ENCODE data around the gene DCP1A. TPM values are rescaled to one million over a fixed set of nuclear protein-coding genes. Genes with fewer than 3 reads are reported as not detected.
"Not testable (repeated sequence)": the region's sequence is repeated elsewhere in the genome, so short reads cannot be mapped to it uniquely, and the experiment has no call there.

Gene DCP1A
- total RNA-seq, 1 donor from 2014 or later = 10.7 TPM

- DNase-seq (ENCODE audit: low read depth in 2 of 2) = not testable (repeated sequence)
Measured at GRCh38 chr3:53269193-53269592, 78.2 kb downstream of the DCP1A start.

GRCh38 chr3:53267766-53268165 lies 79.6 kb downstream of the DCP1A start:
- DNase-seq (ENCODE audit: low read depth in 2 of 2) = no peak

- DNase-seq (ENCODE audit: low read depth in 2 of 2) = no peak
Measured at GRCh38 chr3:53264718-53265117, 82.6 kb downstream of the DCP1A start.

- DNase-seq (ENCODE audit: low read depth in 2 of 2) = no peak
Measured at GRCh38 chr3:53263907-53264306, 83.4 kb downstream of the DCP1A start.

GRCh38 chr3:53261712-53262111 lies 85.6 kb downstream of the DCP1A start:
- DNase-seq (ENCODE audit: low read depth in 2 of 2) = no peak

GRCh38 chr3:53260286-53260785 lies 87.0 kb downstream of the DCP1A start:
- no peak for DNase-seq (ENCODE audit: low read depth in 2 of 2)

GRCh38 chr3:53259427-53260259 lies 87.7 kb downstream of the DCP1A start:
- DNase-seq (ENCODE audit: low read depth in 2 of 2) = no peak

GRCh38 chr3:53258600-53259426 lies 88.5 kb downstream of the DCP1A start:
- DNase-seq (ENCODE audit: low read depth in 2 of 2) = no peak

- no peak for DNase-seq (ENCODE audit: low read depth in 2 of 2)
Measured at GRCh38 chr3:53257465-53257864, 89.9 kb downstream of the DCP1A start.

GRCh38 chr3:53256704-53257055 lies 90.7 kb downstream of the DCP1A start:
- no peak for DNase-seq (ENCODE audit: low read depth in 2 of 2)

- peak; percentile 90 to 92 for DNase-seq (ENCODE audit: low read depth in 2 of 2)
Measured at GRCh38 chr3:53255775-53256703, 91.3 kb downstream of the DCP1A start, which contains the start of gene TKT. Gene TKT (minus strand): TSS chr3:53256022. CDS start chr3:53255942, 80 bp downstream.

GRCh38 chr3:53255423-53255774 lies 91.9 kb downstream of the DCP1A start:
- DNase-seq (ENCODE audit: low read depth in 2 of 2) = peak; percentile 46 to 55

GRCh38 chr3:53254509-53255422 lies 92.6 kb downstream of the DCP1A start:
- DNase-seq (ENCODE audit: low read depth in 2 of 2) = peak in 1 of 2 donors; percentile 62

- no peak for DNase-seq (ENCODE audit: low read depth in 2 of 2)
Measured at GRCh38 chr3:53253707-53254508, 93.4 kb downstream of the DCP1A start.

GRCh38 chr3:53252947-53253322 lies 94.4 kb downstream of the DCP1A start:
- not testable (repeated sequence) for DNase-seq (ENCODE audit: low read depth in 2 of 2)

- DNase-seq (ENCODE audit: low read depth in 2 of 2) = peak in 1 of 2 donors; percentile 47
Measured at GRCh38 chr3:53252096-53252946, 95.0 kb downstream of the DCP1A start.

GRCh38 chr3:53250881-53251605 lies 96.3 kb downstream of the DCP1A start:
- peak; percentile 26 to 50 for DNase-seq (ENCODE audit: low read depth in 2 of 2)

- DNase-seq (ENCODE audit: low read depth in 2 of 2) = no peak
Measured at GRCh38 chr3:53250453-53250852, 96.9 kb downstream of the DCP1A start.

Measured in lung microvascular endothelial cell (primary cell).